ENCODE measurements around the gene SMARCD1. TPM values are rescaled to one million over a fixed set of nuclear protein-coding genes. Genes with fewer than 3 reads are reported as not detected.
A peak's percentile ranks its signal among the peaks of the same experiment; 100 is the strongest.

SMARCD1 gene
- total RNA-seq, 1 experiment from 2014 or later, result 152 TPM

- no peak overlapping the region for H3K18ac ChIP-seq (ENCODE audit: insufficient read length, low read depth, low read length)
- H3K36me3 Mint-ChIP-seq (ENCODE audit: insufficient read depth in 1 of 3, low read depth in 3 of 3), result no peaks in the 10 kb centered on the region; a peak in 1 of 7 replicates
- peaks cover 24 to 34% of the 10 kb centered on the region in 2 experiments for H3K4me1 Mint-ChIP-seq
- H4K5ac ChIP-seq (ENCODE audit: insufficient read length, low read depth, low read length), result no peak overlapping the region
- H3K23ac ChIP-seq (ENCODE audit: insufficient read length, low read depth, low read length), result no peak overlapping the region
- H2BK120ac ChIP-seq (ENCODE audit: low read depth, low read length, poor library complexity, severe bottlenecking), result no peak overlapping the region
- peak; percentile 96 for TF ChIP-seq CTCF (conservative IDR thresholded peaks at IDR 0.05)
- no peak overlapping the region for H3K27ac ChIP-seq (ENCODE audit: insufficient read length, low read depth, low read length)
- no peaks in the 10 kb centered on the region for H3K9me3 Mint-ChIP-seq
- no peak overlapping the region for H4K91ac ChIP-seq (ENCODE audit: insufficient read length, low read depth, low read length)
- no peaks in the 10 kb centered on the region for H3K27me3 ChIP-seq (ENCODE audit: insufficient read depth, low read length)
- H3K4me1 ChIP-seq (ENCODE audit: insufficient read depth, low read length), result no peaks in the 10 kb centered on the region
- no CpG with 5 or more reads among the region's 9 CpGs for WGBS (ENCODE audit: extremely low coverage, insufficient read length, low lambda C conversion rate)
- peak overlapping the region in 1 of 3 experiments; percentile 31; a peak in 1 of 7 replicates for H3K27ac Mint-ChIP-seq
- H2AK5ac ChIP-seq (ENCODE audit: insufficient read length, low read length), result no peak overlapping the region
- no peak overlapping the region for H3K9ac ChIP-seq (ENCODE audit: extremely low read depth, insufficient read length, low read length)
- no peak overlapping the region for H3K4ac ChIP-seq (ENCODE audit: low read depth, low read length)
- no peak overlapping the region for H2BK12ac ChIP-seq (ENCODE audit: insufficient read length, low read depth, low read length)
- H3K14ac ChIP-seq (ENCODE audit: insufficient read depth, low read length), result no peak overlapping the region
- H3K4me3 Mint-ChIP-seq, result no peak overlapping the region
- no peaks in the 10 kb centered on the region for H3K79me1 ChIP-seq (ENCODE audit: insufficient read depth, low read depth, low read length, poor library complexity, severe bottlenecking)
- H3K23me2 ChIP-seq (ENCODE audit: insufficient read length, low read depth, low read length, poor library complexity, severe bottlenecking), result no peaks in the 10 kb centered on the region
- no peak overlapping the region for H2AFZ ChIP-seq (ENCODE audit: low read length)
- H4K8ac ChIP-seq (replicated peaks; ENCODE audit: insufficient read length, low read depth, low read length), result no peak overlapping the region
- no peak overlapping the region for H2BK5ac ChIP-seq (ENCODE audit: insufficient read length, low read length)
- DNase-seq, result peak; percentile 94
- no peak overlapping the region for H3K56ac ChIP-seq (ENCODE audit: insufficient read length, low read depth, low read length)
- peaks cover 7% of the 10 kb centered on the region for H3K27me3 Mint-ChIP-seq (ENCODE audit: low read depth)
- H3K4me2 ChIP-seq (ENCODE audit: insufficient read depth, insufficient read length, low read length), result no peak overlapping the region
- H3K9me3 ChIP-seq (ENCODE audit: control insufficient read depth, low read depth, low read length), result no peaks in the 10 kb centered on the region
- H3T11ph ChIP-seq (ENCODE audit: low read length), result no peak overlapping the region
- no peaks in the 10 kb centered on the region for H3K79me2 ChIP-seq (ENCODE audit: insufficient read depth, low read length)
- H4K20me1 ChIP-seq (ENCODE audit: control insufficient read depth, insufficient read depth, insufficient read length), result no peaks in the 10 kb centered on the region
- no peak overlapping the region for H2BK20ac ChIP-seq (ENCODE audit: low read depth, low read length, poor library complexity, severe bottlenecking)
- H2BK15ac ChIP-seq (ENCODE audit: low read depth, low read length), result no peak overlapping the region
Observed at GRCh38 chr12:50074936-50075807, 10.0 kb upstream of the SMARCD1 start.

Measured in H9 (cell line).